ENCODE measurements around the gene C6orf132.

C6orf132 gene

GRCh38 chr6:42066156-42066675 is 76.2 kb downstream of the C6orf132 start:
- Histone ChIP-seq H3K27ac (ENCODE audit: low read depth, low read length, poor library complexity, severe bottlenecking) (no peak overlapping the region), H3K27me3 (ENCODE audit: insufficient read depth, low read length) (no peaks in the 10 kb centered on the region), H3K9me3 (ENCODE audit: low read length) (no peaks in the 10 kb centered on the region), H3K9me2 (ENCODE audit: low read depth, low read length) (no peaks in the 10 kb centered on the region), H3K79me2 (ENCODE audit: insufficient read depth, low read length) (no peaks in the 10 kb centered on the region), H3F3A (ENCODE audit: insufficient read depth, low read length) (no peaks in the 10 kb centered on the region), H4K20me1 (ENCODE audit: insufficient read depth, low read length) (no peaks in the 10 kb centered on the region), H3K4me1 (ENCODE audit: insufficient read depth, low read length, severe bottlenecking) (no peaks in the 10 kb centered on the region), H3K9ac (ENCODE audit: low read length) (no peak overlapping the region), H3K4me2 (ENCODE audit: low read length) (no peak overlapping the region), H2AFZ (ENCODE audit: low read length) (no peak overlapping the region), H3K36me3 (ENCODE audit: insufficient read depth, low read length) (peaks cover 77% of the 10 kb centered on the region), H3K4me3 (ENCODE audit: low read depth, low read length, poor library complexity, severe bottlenecking) (no peak overlapping the region)
- no peak for TF ChIP-seq EZH2 (IDR thresholded peaks at IDR 0.05; ENCODE audit: borderline replicate concordance, low read length)
- TF ChIP-seq CTCF (IDR thresholded peaks at IDR 0.05; ENCODE audit: low read length) = no peak

GRCh38 chr6:42059743-42060142 is 82.7 kb downstream of the C6orf132 start:
- H3K4me1 ChIP-seq (ENCODE audit: insufficient read depth, low read length, severe bottlenecking) = no peaks in the 10 kb centered on the region
- TF ChIP-seq EZH2 (IDR thresholded peaks at IDR 0.05; ENCODE audit: borderline replicate concordance, low read length) = no peak
- TF ChIP-seq CTCF (IDR thresholded peaks at IDR 0.05; ENCODE audit: low read length) = no peak
- peaks cover 88% of the 10 kb centered on the region for H3K36me3 ChIP-seq (ENCODE audit: insufficient read depth, low read length)

GRCh38 chr6:42053601-42054000 is 88.8 kb downstream of the C6orf132 start:
- no peak overlapping the region for H2AFZ ChIP-seq (ENCODE audit: low read length)
- H3K4me2 ChIP-seq (ENCODE audit: low read length) = no peak overlapping the region
- no peaks in the 10 kb centered on the region for H3K79me2 ChIP-seq (ENCODE audit: insufficient read depth, low read length)
- H4K20me1 ChIP-seq (ENCODE audit: insufficient read depth, low read length) = no peaks in the 10 kb centered on the region
- H3K4me3 ChIP-seq (ENCODE audit: low read depth, low read length, poor library complexity, severe bottlenecking) = no peak overlapping the region
- H3K36me3 ChIP-seq (ENCODE audit: insufficient read depth, low read length) = peaks cover 59% of the 10 kb centered on the region
- H3K27ac ChIP-seq (ENCODE audit: low read depth, low read length, poor library complexity, severe bottlenecking) = no peak overlapping the region
- no peaks in the 10 kb centered on the region for H3K9me3 ChIP-seq (ENCODE audit: low read length)
- no peaks in the 10 kb centered on the region for H3F3A ChIP-seq (ENCODE audit: insufficient read depth, low read length)
- no peak overlapping the region for H3K9ac ChIP-seq (ENCODE audit: low read length)
- H3K4me1 ChIP-seq (ENCODE audit: insufficient read depth, low read length, severe bottlenecking) = peaks cover 28% of the 10 kb centered on the region
- H3K27me3 ChIP-seq (ENCODE audit: insufficient read depth, low read length) = no peaks in the 10 kb centered on the region
- TF ChIP-seq CTCF (IDR thresholded peaks at IDR 0.05; ENCODE audit: low read length) (no peak), EZH2 (IDR thresholded peaks at IDR 0.05; ENCODE audit: borderline replicate concordance, low read length) (no peak)
- no peaks in the 10 kb centered on the region for H3K9me2 ChIP-seq (ENCODE audit: low read depth, low read length)

More at GRCh38 chr6:42059743-42060142, 82.7 kb downstream of the C6orf132 start:
- Histone ChIP-seq H2AFZ (ENCODE audit: low read length) (no peak overlapping the region), H3K9me2 (ENCODE audit: low read depth, low read length) (no peaks in the 10 kb centered on the region), H3F3A (ENCODE audit: insufficient read depth, low read length) (no peaks in the 10 kb centered on the region), H4K20me1 (ENCODE audit: insufficient read depth, low read length) (no peaks in the 10 kb centered on the region), H3K9ac (ENCODE audit: low read length) (no peak overlapping the region), H3K9me3 (ENCODE audit: low read length) (no peaks in the 10 kb centered on the region; the same call in 1 of the 2 replicates), H3K27ac (ENCODE audit: low read depth, low read length, poor library complexity, severe bottlenecking) (no peak overlapping the region), H3K4me3 (ENCODE audit: low read depth, low read length, poor library complexity, severe bottlenecking) (no peak overlapping the region), H3K27me3 (ENCODE audit: insufficient read depth, low read length) (no peaks in the 10 kb centered on the region), H3K4me2 (ENCODE audit: low read length) (no peak overlapping the region), H3K79me2 (ENCODE audit: insufficient read depth, low read length) (no peaks in the 10 kb centered on the region)

Measured in OCI-LY1 (cell line).